WTC11 (cell line): ENCODE results near the gene SENP8. TPM values are rescaled to one million over a fixed set of nuclear protein-coding genes. Genes with fewer than 3 reads are reported as not detected.

Experiments
- ATAC-seq: fragments of 200-7000 bp; cut with Tn5 transposase; 2 replicates; pipeline ENCODE4 v1.10.0; 2021; ENCODE audit warnings: mild to moderate bottlenecking, moderate library complexity
- CTCF ChIA-PET: fragments of 300-600 bp; sonication (Branson Sonifier 250); formaldehyde crosslinking; loops from one replicate; lab custom pipeline; 2021; ENCODE audit warnings: antibody characterized with exemption; lab: Charles Lee
- POLR2A ChIA-PET: fragments of 350-600 bp; sonication (Branson Sonifier 250); formaldehyde crosslinking; loops from one replicate; lab custom pipeline; 2021; ENCODE audit warnings: antibody characterized with exemption; lab: Charles Lee
- DNase-seq: peaks from one replicate; pipeline ENCODE4 v3.0.0; 2021; ENCODE audit warnings: low spot score
- H3K27ac Mint-ChIP-seq: 2 replicates; pipeline ENCODE4 v1.8.0; 2021; ENCODE audit warnings: mixed read lengths
- H3K27me3 Mint-ChIP-seq: 2 replicates; pipeline ENCODE4 v1.8.0; 2021; ENCODE audit warnings: low read depth, mild to moderate bottlenecking, moderate library complexity, mixed read lengths
- H3K36me3 Mint-ChIP-seq: 2 replicates; pipeline ENCODE4 v1.8.0; 2021; ENCODE audit warnings: mixed read lengths
- H3K4me1 Mint-ChIP-seq: 2 replicates; pipeline ENCODE4 v1.8.0; 2022; ENCODE audit warnings: mixed read lengths
- H3K4me3 Mint-ChIP-seq: 2 replicates; pipeline ENCODE4 v1.8.0; 2021; ENCODE audit warnings: mild to moderate bottlenecking, moderate library complexity, mixed read lengths
- H3K9me3 Mint-ChIP-seq: 2 replicates; pipeline ENCODE4 v1.8.0; 2021; ENCODE audit warnings: mixed read lengths
- ATF1 ChIP-seq: sonication (generic); formaldehyde crosslinking; IDR thresholded peaks from 2 replicates; pipeline ENCODE4 v1.8.1; 2023; ENCODE audit warnings: mild to moderate bottlenecking, moderate library complexity, missing genetic modification reagents
- E2F1 ChIP-seq: sonication (generic); formaldehyde crosslinking; IDR thresholded peaks from 2 replicates; pipeline ENCODE4 v1.8.0; 2022; ENCODE audit warnings: mild to moderate bottlenecking, missing genetic modification reagents
- E2F4 ChIP-seq: sonication (generic); formaldehyde crosslinking; IDR thresholded peaks from 2 replicates; pipeline ENCODE4 v1.8.1; 2022; ENCODE audit warnings: low read depth, mild to moderate bottlenecking, moderate library complexity, missing genetic modification reagents, borderline replicate concordance
- FOXP1 ChIP-seq: sonication (generic); formaldehyde crosslinking; IDR thresholded peaks from 2 replicates; pipeline ENCODE4 v1.8.0; 2022; ENCODE audit warnings: missing genetic modification reagents, mild to moderate bottlenecking, moderate library complexity, borderline replicate concordance
- GRHL2 ChIP-seq: fragments of 250-450 bp; sonication (Bioruptor Pico); IDR thresholded peaks from 2 replicates; pipeline ENCODE4 v1.8.0; 2022; ENCODE audit warnings: mild to moderate bottlenecking, moderate library complexity; ENCODE audit not compliant: insufficient replicate concordance, severe bottlenecking
- GTF2I ChIP-seq: fragments of 250-450 bp; sonication (Bioruptor Pico); conservative IDR thresholded peaks from 2 replicates; pipeline ENCODE4 v1.4.0; 2021; ENCODE audit warnings: mild to moderate bottlenecking
- HMGA2 ChIP-seq: fragments of 250-450 bp; sonication (Bioruptor Pico); IDR thresholded peaks from 2 replicates; pipeline ENCODE4 v1.4.0; 2021; ENCODE audit warnings: mild to moderate bottlenecking, moderate library complexity
- JAZF1 ChIP-seq: fragments of 250-450 bp; sonication (Bioruptor Pico); IDR thresholded peaks from 2 replicates; pipeline ENCODE4 v1.9.0; 2021; ENCODE audit warnings: moderate library complexity, mild to moderate bottlenecking, inconsistent platforms
- KAT7 ChIP-seq: sonication (generic); formaldehyde crosslinking; IDR thresholded peaks from 2 replicates; pipeline ENCODE4 v1.8.1; 2023; ENCODE audit warnings: missing genetic modification reagents, mild to moderate bottlenecking, borderline replicate concordance
- NFATC4 ChIP-seq: fragments of 250-450 bp; sonication (Bioruptor Pico); IDR thresholded peaks from 2 replicates; pipeline ENCODE4 v1.9.0; 2021; ENCODE audit warnings: mild to moderate bottlenecking
- NR2C2 ChIP-seq: sonication (generic); formaldehyde crosslinking; IDR thresholded peaks from 2 replicates; pipeline ENCODE4 v1.8.0; 2022; ENCODE audit warnings: mild to moderate bottlenecking, missing genetic modification reagents
- RORB ChIP-seq: fragments of 250-450 bp; sonication (Bioruptor Pico); IDR thresholded peaks from 2 replicates; pipeline ENCODE4 v1.9.0; 2021; ENCODE audit warnings: mild to moderate bottlenecking
- USF1 ChIP-seq: sonication (generic); formaldehyde crosslinking; IDR thresholded peaks from 2 replicates; pipeline ENCODE4 v1.8.0; 2022; ENCODE audit warnings: mild to moderate bottlenecking, missing genetic modification reagents
- ZBTB21 ChIP-seq: sonication (generic); formaldehyde crosslinking; IDR thresholded peaks from 2 replicates; pipeline ENCODE4 v1.8.1; 2023; ENCODE audit warnings: mild to moderate bottlenecking, missing genetic modification reagents, borderline replicate concordance
- ZMAT4 ChIP-seq: fragments of 250-450 bp; sonication (Bioruptor Pico); IDR thresholded peaks from 2 replicates; pipeline ENCODE4 v1.9.0; 2021; ENCODE audit warnings: mild to moderate bottlenecking
- ZNF219 ChIP-seq: sonication (generic); formaldehyde crosslinking; IDR thresholded peaks from 2 replicates; pipeline ENCODE4 v1.8.0; 2023; ENCODE audit warnings: missing genetic modification reagents, mild to moderate bottlenecking, borderline replicate concordance
- ZNF263 ChIP-seq: sonication (generic); formaldehyde crosslinking; IDR thresholded peaks from 2 replicates; pipeline ENCODE4 v1.8.1; 2022; ENCODE audit warnings: low read depth, mild to moderate bottlenecking, moderate library complexity, missing genetic modification reagents
- ZNF416 ChIP-seq: fragments of 250-450 bp; sonication (Bioruptor Pico); IDR thresholded peaks from 2 replicates; pipeline ENCODE4 v1.9.0; 2021; ENCODE audit warnings: mild to moderate bottlenecking, inconsistent platforms
- total RNA-seq: library from RNA; stranded (reverse); gene quantifications from 3 replicates; pipeline ENCODE4 v1.2.3, GENCODE V29; 2021
- TF ChIP-seq, protein P1 (sequence below): sonication (generic); formaldehyde crosslinking; conservative IDR thresholded peaks from 2 replicates; pipeline ENCODE4 v1.8.1; 2022; ENCODE audit warnings: mild to moderate bottlenecking, missing genetic modification reagents
- TF ChIP-seq, protein P2 (sequence below): sonication (generic); formaldehyde crosslinking; IDR thresholded peaks from 2 replicates; pipeline ENCODE4 v1.8.1; 2022; ENCODE audit warnings: mild to moderate bottlenecking, moderate library complexity, missing genetic modification reagents
- TF ChIP-seq, protein P3 (sequence below): fragments of 250-450 bp; sonication (Bioruptor Pico); IDR thresholded peaks from 2 replicates; pipeline ENCODE4 v1.9.0; 2021; ENCODE audit warnings: moderate library complexity, mild to moderate bottlenecking, inconsistent platforms, borderline replicate concordance
- TF ChIP-seq, protein P4 (sequence below): sonication (generic); formaldehyde crosslinking; IDR thresholded peaks from 2 replicates; pipeline ENCODE4 v1.8.0; 2022; ENCODE audit warnings: mild to moderate bottlenecking, missing genetic modification reagents
- TF ChIP-seq, protein P5 (sequence below): fragments of 250-450 bp; sonication (Bioruptor Pico); conservative IDR thresholded peaks from 2 replicates; pipeline ENCODE4 v1.9.0; 2021; ENCODE audit warnings: mild to moderate bottlenecking

Gene SENP8
- total RNA-seq, 1 experiment from 2014 or later, result 6.3 TPM

DNA sequence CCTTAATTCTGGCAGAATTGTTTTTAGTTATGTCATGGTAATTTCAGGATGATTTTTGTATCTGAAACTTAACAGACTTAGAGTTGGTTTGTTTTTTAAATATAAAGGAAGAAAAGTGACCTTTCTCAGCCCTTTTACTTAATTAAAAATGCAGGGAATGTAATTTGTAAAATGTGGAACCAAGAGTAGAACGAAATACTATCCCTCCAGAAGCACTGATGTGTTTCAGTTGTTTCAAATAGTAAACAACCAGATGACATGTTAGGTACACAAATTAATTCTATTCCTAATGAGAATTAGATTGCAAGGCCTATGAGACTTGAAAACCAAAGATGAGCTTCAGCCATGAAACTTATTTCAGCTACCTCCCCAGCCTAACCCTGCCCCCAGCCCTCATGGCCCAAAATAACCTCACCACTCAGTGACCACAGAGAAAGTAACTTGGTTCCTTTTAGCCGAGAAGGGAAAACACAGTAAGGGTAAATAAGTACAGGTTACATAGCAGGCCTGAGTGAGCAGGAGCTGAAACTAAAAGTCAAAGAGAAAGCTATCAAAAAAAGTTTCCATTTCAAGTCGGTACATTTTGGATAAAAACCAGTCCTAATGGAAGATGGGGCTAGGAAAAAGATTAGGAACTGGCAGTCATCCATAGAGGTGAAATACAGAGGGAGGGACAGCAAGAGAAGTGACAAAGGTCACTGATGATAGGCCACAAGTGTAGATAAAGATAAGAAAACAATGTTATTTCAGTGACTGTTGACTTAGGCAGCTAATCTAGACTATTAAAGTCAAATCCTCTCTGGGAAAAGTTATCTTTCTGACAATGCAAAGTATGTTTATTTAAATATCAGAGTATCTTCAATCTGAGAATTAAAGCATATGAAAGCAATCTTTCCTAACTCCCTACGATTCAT is 23.2 kb downstream of the SENP8 start (continued):
- TF ChIP-seq, protein P1, sequence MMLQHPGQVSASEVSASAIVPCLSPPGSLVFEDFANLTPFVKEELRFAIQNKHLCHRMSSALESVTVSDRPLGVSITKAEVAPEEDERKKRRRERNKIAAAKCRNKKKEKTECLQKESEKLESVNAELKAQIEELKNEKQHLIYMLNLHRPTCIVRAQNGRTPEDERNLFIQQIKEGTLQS (CRISPR knock-in tag), result no peak
- TF ChIP-seq, protein P2, sequence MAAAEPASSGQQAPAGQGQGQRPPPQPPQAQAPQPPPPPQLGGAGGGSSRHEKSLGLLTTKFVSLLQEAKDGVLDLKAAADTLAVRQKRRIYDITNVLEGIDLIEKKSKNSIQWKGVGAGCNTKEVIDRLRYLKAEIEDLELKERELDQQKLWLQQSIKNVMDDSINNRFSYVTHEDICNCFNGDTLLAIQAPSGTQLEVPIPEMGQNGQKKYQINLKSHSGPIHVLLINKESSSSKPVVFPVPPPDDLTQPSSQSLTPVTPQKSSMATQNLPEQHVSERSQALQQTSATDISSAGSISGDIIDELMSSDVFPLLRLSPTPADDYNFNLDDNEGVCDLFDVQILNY (CRISPR knock-in tag), result no peak
- TF ChIP-seq FOXP1 (no peak), GRHL2 (CRISPR knock-in tag) (no peak), ATF1 (CRISPR knock-in tag) (no peak), ZNF219 (CRISPR knock-in tag) (no peak), NFATC4 (CRISPR knock-in tag) (no peak), KAT7 (no peak)
- TF ChIP-seq, all 79 proteins: peak for 0

- Mint-ChIP-seq H3K36me3 (no peaks in the 10 kb centered on the region), H3K4me1 (no peaks in the 10 kb centered on the region), H3K4me3 (no peak overlapping the region), H3K9me3 (peaks cover 4% of the 10 kb centered on the region; the same call in 1 of the 2 replicates), H3K27ac (no peak overlapping the region), H3K27me3 (no peaks in the 10 kb centered on the region; the same call in 1 of the 2 replicates)
- ATAC-seq, result no peak
- CTCF ChIA-PET, result interaction anchor here (0.7 to 1.9 kb wide), 2 partner anchors 10 to 80 kb away, joined by 3 to 5 read pairs; no protein-coding TSS in a partner anchor
- no peak for DNase-seq
- POLR2A ChIA-PET, result no interaction called here
- no peak for TF ChIP-seq HMGA2 (CRISPR knock-in tag)
- TF ChIP-seq ZBTB21 (CRISPR knock-in tag), result no peak
- TF ChIP-seq, protein P3, sequence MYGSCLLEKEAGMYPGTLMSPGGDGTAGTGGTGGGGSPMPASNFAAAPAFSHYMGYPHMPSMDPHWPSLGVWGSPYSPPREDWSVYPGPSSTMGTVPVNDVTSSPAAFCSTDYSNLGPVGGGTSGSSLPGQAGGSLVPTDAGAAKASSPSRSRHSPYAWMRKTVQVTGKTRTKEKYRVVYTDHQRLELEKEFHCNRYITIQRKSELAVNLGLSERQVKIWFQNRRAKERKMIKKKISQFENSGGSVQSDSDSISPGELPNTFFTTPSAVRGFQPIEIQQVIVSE (CRISPR knock-in tag), result no peak
- no peak for TF ChIP-seq E2F4 (CRISPR knock-in tag)
- TF ChIP-seq RORB, result no peak
- TF ChIP-seq, protein P4, sequence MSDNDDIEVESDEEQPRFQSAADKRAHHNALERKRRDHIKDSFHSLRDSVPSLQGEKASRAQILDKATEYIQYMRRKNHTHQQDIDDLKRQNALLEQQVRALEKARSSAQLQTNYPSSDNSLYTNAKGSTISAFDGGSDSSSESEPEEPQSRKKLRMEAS (CRISPR knock-in tag), result no peak
- TF ChIP-seq E2F1 (CRISPR knock-in tag), result no peak
- no peak for TF ChIP-seq JAZF1 (CRISPR knock-in tag)
- no peak for TF ChIP-seq ZNF416
- TF ChIP-seq GTF2I, result no peak
- no peak for TF ChIP-seq USF1 (CRISPR knock-in tag)
- no peak for TF ChIP-seq ZNF263 (CRISPR knock-in tag)
- TF ChIP-seq, protein P5, sequence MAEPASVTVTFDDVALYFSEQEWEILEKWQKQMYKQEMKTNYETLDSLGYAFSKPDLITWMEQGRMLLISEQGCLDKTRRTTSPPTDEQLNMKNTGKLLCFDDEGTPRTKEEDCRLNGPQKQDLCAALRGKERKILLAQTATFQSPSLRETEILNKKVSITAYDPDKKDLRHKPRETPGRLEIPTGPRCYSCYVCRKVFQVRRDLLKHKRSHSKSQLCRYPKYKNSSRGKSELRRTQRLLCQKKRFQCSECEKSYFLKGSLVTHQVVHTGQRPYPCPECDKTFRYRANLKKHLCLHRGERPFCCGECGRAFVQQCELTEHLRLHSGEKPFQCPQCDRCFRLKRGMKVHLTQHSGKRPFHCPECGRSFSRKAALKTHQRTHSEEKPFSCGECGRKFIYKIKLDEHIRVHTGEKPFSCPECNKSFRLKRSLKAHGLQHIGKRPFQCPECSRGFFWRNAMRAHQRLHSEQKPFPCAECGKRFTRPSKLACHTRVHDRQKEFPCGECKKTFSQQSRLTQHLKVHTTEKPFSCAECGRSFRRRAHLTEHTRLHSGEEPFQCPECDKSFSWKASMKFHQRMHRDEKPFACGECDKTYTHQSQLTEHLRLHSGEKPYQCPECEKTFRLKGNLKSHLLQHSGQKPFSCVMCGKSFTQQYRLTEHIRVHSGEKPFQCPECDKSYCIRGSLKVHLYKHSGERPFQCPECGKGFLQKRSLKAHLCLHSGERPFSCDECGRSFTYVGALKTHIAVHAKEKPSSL (CRISPR knock-in tag), result no peak
- no peak for TF ChIP-seq NR2C2
- no peak for TF ChIP-seq ZMAT4
Observed at GRCh38 chr15:72146221-72146620, 28.0 kb downstream of the SENP8 start.
